HG03095 (cell line): ENCODE data around the gene NEDD1.

ENCODE experiments used
- ATAC-seq: cut with Tn5 transposase; IDR thresholded peaks from one replicate; pipeline ENCODE4 v1.9.1; 2021; ENCODE audit warnings: moderate library complexity; ENCODE audit not compliant: unreplicated experiment

Gene NEDD1

DNA sequence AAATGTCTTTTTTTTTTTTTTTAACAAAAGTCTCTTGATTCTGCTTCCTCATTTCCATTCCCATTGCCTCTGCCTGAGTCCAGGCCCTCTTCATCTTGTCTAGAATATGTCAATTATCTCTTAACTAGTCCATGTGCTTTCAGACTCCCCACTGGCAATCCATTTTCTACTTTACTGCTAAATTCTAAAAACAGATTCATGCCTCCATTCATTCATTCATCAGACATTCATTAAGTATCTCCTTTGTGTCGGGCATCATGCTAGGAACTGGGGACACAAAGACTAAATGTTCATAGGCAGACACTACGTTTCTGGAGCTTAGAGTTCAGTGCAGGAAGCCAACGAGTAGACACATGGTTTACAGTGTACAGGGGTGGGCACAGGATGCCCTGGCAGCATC lies 9.6 kb upstream of the NEDD1 start:
- ATAC-seq: no peak

DNA sequence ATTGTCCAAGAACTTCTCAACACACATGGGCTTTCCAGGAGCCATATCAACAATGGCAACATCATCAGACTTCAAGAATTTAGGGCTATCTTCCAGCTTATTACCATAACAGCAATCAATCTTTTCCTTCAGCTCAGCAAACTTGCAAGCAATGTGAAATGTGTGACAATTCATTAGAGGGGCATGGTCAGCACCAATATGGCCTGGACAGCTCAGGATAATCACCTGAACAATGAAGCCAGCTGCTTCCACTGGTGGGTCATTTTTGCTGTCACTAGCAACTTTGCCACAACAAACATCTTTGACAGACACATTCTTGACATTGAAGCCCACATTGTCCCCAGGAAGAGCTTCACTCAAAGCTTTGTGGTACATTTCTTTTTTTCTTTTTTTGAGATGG lies 5.9 kb upstream of the NEDD1 start:
- ATAC-seq: no peak

DNA sequence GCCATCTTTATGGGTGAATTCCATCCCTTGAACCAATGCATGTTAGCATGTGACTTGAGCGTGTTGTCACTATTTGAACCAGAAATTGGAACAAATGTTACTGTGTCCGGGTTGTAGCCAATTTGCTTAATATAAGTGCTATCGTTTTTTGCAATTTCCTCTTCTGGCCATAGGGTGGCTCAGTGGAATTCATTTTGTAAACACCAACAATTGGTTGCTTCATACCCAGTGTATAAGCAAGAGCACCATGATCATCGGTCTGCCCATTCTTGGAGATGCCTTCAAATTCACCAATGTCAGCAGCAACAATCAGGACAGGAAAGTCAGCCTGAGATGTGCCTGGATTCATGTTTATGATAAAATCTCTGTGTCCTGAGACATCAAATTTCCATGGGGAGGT lies 5.0 kb upstream of the NEDD1 start:
- no peak for ATAC-seq

DNA sequence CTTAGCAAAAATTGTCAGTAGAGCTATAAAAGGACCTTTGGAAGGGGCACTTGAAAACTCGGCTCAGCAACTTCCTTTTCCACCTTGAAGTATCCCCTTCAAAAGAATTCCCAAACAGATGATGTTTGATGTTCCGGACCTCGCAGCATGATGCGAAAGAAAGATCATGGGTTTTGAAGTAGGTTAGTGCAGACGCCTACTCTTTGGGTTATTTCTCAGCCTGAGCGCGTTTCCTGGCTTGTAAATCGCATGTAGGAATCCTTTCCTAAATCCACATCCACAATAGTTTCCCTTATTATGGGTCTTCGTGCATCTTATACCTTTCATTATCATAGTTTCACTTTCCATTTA lies 584 bp upstream of the NEDD1 start:
- ATAC-seq: no peak

DNA sequence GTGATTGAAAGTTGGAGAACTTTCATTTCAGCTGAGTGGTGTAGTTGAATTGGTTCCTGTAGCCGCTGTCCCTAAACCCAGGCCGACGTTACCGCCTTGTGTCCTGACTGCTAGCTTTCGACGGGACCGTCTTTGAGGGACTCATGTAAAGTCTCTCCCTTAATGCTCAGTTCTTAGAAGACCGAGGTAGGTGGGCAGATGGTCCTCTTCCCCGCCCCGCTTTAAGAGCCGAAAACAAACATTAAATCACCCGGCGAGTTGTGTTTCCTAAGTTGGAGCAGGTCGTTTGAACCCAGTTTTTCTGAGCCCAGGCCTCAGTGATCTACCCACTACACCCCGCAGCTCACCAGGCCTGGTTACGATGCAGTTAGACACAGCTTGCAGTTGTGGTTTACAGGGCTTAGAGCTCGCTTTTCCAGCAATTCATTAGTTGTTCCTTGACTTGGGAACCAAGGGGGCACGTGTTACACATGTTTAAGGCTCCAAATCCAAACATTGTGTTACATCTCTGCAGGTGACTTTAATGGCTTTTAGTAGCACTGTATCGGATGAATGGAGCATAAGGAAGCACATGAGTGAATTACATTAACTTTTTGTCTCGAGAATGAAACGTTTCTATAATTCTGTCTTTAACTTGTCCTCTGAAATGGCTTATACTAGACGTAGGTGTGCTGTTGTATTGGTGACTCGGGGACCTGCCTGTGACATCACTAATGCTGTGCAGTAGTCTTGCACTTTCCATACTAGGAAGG lies 790 bp downstream of the NEDD1 start:
- ATAC-seq: peak; percentile 33

DNA sequence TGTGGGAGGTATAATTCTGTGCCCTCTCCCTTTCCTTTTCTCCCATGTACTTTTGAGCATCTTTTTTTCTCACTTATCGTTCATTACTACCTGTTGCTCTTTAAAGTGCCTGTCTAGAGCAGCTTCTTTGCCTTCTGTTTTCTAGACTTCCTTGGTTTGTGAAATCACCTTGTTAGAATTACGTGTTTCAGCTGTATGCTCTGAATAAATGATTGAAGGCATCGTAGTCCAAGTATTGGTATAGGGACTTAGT lies 1.3 kb downstream of the NEDD1 start:
- ATAC-seq: no peak

DNA sequence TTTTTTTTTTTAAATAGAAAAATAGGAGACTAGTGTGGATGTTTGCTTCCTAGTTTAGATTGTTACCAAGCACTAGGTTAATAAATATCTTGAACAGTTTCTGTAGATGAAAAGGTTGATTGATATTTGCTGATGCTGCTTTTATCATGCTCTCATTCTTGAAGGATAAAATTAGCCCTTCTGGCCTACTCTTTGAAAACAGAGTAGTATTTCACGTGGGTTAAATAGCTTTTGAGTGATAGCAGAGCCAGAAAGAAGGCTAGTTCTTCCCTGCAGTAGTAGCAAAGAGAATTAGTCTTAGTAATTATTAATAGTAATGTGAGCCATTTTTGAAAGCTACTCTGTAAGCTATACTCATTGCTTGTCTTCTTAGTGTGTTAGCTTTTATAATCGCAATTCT lies 5.2 kb downstream of the NEDD1 start:
- no peak for ATAC-seq

DNA sequence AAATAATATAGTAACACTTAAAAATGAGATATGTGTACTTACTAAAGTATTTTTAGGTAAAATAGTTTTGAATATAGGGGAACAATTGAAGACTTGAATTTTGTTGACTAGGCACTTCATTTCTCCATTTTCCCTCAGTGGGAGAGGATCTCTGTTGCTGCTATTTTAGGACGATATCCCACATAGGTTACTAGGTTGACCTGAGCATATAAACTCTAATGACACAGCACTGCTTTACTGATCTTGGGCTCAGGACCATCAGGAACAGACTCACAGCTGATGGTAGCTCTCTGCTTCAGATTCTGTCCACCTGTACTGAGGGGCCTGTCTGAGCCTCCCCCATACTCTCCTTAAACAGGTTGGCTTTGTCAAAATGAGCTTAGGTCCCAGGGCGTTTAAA lies 5.9 kb downstream of the NEDD1 start:
- no peak for ATAC-seq

DNA sequence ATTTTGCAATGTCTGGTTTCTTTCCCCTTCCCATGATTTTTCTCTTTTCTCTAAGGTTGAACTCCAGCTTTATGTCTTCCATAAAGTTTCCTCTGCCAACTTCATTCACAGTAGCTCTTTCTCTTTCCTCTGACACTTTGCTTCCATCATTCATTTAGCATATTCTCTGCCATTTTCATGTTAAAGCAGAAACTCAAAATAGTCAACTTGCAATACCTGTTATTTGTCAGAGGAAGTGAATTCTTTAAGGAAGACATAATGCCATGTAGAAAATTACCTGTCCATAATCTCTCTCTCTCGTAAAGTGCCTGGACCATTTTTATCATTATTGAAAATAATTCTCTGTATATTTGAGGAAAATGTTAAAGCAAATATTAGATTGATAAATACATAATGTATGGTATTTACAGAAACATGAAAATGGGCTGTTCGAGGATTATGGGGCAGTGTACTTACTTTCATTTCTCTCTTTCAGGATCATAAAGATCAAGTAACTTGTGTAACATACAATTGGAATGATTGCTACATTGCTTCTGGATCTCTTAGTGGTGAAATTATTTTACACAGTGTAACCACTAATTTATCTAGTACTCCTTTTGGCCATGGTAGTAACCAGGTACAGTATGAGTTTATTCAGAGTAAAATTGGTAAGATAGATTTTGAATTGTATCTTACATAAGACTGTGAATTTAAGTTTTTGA lies 12.6 kb downstream of the NEDD1 start:
- ATAC-seq: no peak

DNA sequence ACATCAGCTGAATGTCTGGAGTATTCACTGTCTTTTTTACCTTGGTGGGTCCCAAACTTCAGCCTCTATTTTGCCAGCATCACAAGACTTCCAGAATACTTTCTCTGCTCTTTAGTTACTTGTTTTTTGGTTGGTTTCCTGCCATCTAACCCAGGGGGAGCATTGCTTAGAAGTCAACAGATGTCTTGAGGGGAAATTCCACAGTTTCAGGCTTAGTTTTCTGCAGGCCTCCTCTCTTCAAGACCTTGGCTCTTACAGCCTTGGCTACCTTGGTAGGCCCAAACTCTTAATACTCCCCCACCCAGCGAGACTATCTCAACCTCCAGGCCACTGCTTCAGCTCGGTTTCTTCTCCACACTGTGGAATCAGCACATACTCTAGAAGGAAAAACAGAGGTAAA lies 41.7 kb downstream of the NEDD1 start:
- no peak for ATAC-seq

DNA sequence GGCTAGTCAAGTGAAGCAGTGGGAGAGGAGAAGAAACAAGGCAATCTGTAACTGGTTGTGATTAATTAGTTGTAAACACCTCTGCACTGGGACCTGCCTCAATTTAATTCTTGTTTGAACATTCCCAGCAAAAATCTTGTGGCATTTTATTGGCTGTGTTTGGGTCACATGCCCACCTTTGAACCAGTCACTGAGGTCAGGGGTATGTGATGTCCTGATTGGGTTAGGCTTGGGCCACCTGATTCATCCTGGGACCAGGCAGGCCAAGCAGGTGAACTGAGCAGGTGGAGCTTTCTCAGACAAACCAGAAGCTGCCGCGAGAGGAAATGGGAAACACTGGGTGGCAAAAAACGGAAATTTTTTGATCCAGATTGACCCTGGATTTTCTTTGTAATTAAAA lies 72.5 kb downstream of the NEDD1 start:
- no peak for ATAC-seq

DNA sequence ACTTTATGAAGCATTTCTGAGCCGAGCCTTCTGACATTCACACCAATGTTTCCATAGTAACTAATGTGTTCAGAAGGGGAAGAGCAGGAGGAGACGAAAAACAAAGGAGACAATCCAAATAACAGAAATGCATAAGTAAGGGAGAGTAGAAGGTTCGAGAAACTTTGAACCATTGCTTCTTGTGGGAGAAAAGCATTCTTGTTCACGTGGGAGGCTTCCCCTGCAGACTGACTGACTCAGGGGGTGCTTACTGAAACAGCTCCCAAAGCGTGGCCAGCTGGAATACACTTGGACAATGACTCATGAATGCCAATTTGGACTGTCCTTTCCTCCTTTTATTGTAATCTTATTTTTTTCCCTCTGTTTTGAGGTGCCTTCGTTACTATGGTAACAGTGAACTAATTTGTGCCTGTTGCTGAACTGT lies 73.9 kb downstream of the NEDD1 start:
- ATAC-seq: no peak

DNA sequence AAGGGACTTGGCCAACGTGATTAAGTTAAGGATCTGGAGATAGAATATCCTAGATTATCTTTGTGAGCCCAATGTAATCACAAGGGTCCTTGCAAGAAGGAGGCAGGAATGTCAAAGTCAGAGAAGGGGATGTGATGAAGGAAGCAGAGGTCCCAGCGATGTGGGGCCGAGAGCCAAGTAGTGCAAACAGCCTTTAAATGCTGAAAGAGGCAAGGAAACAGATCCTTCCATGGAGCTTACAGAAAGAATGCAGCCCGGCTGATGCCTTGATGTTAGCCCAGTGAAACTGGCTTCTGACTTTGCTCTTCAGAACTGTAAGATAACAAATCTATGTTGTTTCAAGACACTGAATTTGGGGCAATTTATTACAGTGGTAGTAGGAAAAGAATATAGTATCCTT lies 74.9 kb downstream of the NEDD1 start:
- ATAC-seq: no peak

DNA sequence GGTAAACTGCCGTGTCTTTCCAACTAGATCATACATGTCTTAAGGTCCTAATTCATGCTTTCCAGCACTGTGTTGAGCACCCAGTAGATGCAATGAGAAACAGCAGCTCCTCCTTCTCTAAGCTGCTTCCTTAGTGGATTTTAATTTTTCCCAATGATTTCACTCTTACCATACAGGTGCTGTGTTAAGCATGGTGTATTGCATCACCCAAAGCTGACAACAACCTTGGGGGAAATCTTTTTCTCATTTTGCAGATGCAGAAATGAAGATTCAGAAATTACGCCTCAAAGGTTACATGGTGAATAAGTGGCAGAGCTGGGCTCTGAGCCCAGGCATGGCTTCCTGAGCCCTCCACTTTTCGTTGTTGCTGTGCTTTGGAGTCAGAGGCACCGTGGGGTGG lies 75.6 kb downstream of the NEDD1 start:
- ATAC-seq: no peak

DNA sequence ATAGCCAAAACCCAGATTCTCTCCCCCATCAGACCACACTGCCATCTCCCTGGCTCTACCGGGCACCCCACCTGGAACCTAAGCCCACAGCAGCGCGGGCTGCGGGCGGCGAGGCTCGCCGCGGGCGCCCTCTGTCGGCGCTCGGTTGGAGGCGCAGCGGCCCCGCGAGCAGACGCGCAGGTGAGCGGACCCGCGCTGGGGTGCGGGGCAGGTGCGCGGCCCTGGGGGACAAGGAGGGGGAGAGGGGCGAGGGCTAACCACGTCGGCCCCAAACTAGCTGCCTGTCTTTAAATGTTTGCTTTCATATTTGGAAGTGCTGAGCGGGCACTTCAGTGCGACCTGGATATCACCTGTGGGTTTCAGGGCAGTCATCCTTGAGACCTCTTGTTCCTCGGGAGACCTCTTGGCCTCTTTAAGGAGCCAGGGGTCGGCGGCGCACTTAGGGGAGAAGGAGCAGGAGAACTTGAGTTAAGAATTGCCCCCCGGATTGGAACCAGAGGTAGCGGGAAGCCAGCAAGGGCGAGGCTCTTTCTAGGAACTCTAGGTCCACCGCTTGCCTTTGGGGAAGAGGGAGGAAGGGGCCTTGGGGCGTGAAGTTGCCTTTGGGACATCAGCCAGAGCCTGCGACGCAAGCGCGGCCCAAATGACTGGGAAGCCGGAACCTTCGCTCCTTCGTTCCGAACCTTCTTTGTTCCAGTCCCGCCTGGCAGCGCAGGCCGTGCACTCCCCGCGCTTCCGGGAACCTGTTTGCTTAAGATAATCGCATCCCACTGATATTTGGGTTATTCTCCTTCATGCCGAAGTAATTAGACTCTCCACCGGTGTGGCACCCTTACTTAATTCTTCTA lies 78.7 kb downstream of the NEDD1 start:
- peak; percentile 87 for ATAC-seq

DNA sequence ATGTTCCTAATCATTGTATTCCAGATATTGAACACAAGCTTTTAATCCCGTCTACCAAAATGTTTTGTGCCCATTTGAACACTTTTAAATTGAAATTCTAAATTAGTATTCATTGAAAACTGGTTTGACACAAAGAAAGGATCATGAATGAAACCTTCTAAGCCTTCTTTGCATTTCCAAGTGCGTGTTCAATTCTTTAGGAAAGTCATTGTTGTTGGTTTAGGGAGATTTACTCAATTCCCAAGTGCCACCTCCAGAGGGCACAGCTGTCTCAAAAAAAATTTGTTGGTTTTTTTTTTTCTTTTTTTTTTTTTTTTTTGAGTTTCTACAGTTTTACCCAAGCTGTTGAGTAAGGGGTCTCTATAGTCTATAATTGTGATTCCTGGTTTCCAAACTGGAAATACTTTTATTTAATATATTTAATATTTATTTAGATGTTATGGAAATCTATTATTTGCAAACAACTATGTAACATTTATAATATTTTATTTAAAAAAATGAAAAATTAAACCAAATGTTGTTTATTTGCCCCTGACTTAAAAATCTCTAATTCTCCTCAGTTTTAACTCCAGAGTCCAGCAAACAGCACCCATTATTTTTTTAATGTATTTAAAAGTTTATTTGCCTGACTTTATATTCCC lies 79.9 kb downstream of the NEDD1 start:
- no peak for ATAC-seq

DNA sequence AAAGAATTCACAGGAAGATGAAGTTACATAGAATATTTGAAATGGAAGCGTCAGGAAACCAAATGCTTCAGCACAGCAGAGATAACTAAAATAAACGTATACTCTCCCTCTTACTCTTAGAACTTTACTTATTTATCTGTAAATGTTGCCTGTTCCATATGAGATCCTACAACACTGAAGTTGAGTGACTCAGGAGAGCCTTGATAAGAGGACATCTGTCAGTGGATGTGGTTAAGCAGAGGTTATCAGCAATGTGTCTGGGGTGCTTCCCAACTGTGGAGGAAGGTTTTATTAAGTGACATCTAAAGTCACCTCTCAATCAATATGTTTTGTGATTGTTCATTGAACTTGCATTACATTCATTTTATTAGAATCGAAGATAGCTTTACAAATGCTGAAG lies 81.9 kb downstream of the NEDD1 start:
- ATAC-seq: no peak

DNA sequence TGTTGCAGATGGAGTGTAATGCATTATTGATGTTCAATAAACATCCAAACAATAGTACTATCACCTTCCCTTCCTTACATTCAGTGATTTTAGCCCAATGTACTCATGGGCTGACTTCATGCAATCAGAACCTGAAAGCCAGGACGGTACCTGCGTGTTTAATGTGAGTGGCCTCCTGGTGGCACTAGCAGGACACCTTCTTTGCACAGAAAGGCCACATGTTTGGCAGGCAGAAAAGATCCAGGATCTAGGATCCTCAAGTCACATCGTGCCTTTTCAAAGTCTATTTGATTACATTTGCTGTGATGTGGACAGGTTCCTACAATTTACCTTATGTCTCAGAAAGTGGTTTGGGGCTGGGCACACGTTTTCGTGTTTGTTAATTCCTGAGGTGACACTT lies 82.9 kb downstream of the NEDD1 start:
- no peak for ATAC-seq

DNA sequence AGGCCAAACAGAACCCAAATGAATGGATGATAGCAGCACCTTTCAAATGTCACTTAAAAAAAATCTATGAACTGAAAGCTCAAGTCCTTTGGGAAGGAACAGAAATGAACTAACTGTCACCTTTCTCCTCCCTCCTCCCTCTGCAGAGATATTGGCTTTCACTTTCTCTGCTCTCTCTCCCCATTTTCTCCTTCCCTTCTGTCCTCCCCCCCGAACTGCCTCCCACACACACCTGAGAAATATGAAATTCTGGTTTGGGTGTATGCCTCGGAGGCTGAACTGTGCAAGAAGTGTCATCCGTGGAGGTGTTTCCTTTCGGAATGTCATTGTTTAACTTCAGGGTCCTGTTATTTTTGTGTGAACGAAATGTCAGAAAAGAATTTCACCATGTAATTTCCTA lies 87.8 kb downstream of the NEDD1 start:
- no peak for ATAC-seq

DNA sequence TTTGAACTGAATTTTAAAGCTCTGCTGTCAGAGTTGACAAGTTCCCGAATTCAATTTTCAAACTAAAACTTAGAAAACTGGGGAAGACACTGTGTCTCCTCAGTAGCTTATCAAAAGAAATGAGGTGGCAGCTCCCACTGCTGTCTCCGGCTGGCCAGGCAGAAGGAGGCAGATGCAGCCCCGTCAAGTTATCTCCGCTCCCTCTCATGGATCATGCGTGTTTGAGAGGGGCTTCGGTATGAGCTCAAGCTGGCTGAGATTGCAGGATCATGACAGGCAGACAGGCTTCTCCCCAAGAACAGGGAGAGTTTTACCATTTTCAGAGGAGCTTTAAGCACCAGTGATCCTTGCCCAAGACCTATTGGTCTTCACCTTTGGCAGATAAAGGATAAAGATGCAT lies 88.8 kb downstream of the NEDD1 start:
- no peak for ATAC-seq

DNA sequence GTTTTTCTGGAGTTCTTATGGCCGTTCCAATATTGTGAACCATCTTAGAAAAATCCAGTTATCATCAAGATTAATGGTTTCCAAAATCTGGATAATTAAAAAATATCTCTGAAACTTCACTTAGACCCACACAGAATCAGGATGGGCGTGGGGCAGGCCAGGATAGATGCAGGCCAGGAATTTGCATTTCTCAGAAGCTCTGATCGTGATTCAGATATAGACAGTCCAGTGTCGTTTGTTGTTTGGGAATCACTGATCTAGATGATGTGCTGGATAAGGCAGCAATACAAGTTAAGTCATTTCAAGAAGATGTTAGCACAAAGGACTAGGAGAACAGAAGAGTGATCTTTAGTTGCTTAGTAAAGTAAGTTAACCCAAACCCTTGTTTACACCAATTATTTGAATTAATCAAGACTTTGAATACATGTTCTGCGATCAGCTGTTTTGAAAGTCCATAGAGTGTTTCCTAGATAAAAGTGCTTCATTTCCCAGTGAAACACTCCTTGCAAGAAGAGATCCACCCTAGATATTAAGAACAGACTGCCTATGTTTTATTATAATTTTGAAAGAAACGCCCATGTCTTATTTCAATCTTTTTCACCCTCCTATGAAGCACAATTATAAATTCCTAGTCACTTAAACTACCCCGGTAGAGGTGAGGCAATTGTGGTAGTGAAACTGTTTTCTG lies 90.9 kb downstream of the NEDD1 start:
- no peak for ATAC-seq
